Measurements from ENCODE around the gene ZNF444. TPM values are rescaled to one million over a fixed set of nuclear protein-coding genes. Genes with fewer than 3 reads are reported as not detected.
"Not testable (repeated sequence)": the region's sequence is repeated elsewhere in the genome, so short reads cannot be mapped to it uniquely, and the experiment has no call there.

ZNF444 gene
- 8.0 TPM for total RNA-seq

- peak; percentile 100 for DNase-seq
Observed at GRCh38 chr19:56140583-56141416, at the start of gene ZNF444. ZNF444 (plus strand) TSS chr19:56141287; CDS start chr19:56146912, 5,625 bp downstream.

DNA sequence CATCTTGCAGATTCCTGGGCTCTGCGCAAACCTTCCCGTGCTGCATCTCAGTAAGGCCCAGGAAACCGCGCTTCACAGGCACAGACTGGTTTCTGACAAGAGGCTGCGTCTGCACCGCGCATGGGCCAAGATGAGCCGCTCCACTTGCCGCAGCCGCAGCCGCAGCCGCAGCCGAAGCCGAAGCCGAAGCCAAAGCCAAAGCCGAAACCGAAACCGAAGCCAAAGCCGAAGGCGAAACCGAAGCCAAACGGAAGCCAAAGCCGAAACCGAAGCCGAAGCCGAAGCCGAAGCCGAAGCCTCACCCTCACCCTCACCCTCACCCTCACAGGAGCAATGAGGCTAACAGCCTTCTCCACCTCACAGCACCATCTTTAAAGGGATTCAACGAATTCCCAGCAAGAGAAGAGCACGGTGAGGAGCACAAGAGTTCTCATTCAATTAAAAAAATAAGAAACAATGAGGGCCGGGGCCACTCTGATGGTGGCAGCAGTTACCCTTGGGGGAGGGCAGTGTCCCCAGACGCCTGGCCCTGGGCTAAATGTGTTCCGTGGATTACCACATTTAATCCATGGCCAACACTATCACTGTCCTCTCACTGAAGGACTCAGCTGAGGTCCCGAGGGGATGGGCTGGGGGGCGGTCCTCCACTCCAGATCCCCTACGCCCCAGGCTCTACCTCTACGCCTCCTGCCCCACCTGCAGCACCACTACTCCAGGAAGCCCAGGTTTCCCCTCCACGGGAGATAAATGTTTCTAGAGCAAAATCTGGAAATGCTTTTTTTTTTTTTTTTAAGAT is 49.1 kb upstream of the ZNF444 start:
- no peak for DNase-seq

DNA sequence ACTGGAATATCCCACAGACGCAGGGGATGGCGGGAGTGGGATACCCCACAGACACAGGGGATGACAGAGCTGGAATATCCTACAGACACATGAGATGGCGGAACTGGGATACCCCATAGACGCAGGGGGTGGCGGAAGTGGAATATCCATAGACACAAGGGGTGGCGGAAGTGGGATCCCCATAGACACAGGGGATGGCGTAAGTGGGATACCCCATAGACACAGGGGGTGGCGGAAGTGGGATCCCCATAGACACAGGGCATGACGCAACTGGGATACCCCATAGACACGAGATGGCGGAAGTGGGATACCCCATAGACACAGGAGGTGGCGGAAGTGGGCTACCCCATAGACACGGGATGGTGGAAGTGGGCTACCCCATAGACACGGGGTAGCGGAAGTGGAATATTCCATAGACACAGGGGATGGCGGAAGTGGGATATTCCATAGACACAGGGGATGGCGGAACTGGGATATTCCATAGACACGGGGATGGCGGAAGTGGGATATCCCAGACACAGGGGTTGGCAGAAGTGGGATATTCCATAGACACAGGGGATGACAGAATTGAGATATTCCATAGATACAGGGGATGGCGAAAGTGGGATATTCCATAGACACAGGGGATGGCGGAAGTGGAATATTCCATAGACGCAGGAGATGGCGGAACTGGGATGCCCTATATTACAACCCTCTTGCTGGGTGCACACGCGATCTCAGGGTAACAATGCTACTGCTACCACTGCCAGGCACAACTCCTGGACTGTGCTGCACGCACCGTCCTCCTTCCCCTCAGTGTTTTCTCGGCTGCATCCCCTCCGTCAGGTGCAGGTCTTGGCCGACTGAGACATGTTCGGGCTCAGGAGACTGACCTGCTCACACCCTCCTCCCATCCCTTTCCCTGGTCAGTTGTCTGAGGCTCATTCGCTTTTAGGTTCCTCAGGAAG is 48.1 kb upstream of the ZNF444 start:
- no peak for DNase-seq

- DNase-seq = no peak
Observed at GRCh38 chr19:56094449-56094848, 46.6 kb upstream of the ZNF444 start.

- no peak for DNase-seq
Observed at GRCh38 chr19:56096665-56097064, 44.4 kb upstream of the ZNF444 start.

- no peak for DNase-seq
Observed at GRCh38 chr19:56097306-56097705, 43.8 kb upstream of the ZNF444 start.

DNA sequence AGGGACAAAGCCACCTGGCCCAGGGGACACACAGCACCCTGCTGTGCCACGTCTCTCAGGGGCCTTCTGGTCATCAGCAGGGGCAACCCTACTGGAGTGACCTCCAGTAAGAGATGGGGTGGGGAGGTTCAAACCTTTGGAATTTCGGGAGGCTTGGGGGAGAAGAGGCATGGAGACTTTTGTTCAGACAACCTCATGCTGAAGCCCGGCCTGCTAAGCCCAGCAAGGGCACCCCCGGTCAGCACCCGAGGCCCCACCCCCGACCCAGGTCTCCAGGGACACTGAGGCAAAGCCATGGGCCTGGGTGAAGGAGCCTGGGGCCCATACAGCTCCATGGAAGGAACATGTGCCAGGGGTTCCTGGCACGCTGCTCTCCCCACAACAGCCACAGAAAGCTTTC is 43.3 kb upstream of the ZNF444 start:
- no peak for DNase-seq

DNA sequence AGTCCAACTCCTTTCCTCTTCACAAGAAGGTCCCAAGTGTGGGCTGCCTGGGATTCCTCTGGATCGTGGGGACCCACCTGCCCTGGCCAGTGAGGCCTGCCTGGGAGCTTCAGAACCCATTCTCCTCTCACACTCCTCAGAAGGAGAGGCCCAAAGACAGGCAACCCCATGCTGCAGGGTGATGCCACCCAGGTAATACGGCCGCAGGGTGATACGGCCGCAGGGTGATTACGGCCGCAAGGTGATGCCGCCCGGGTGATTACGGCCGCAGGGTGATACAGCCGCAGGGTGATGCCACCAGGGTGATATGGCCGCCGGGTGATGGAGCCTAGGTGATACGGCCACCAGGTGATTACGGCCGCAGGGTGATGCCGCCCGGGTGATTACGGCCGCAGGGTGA is 42.9 kb upstream of the ZNF444 start:
- DNase-seq = not testable (repeated sequence)

- no peak for DNase-seq
Observed at GRCh38 chr19:56098731-56099568, 42.1 kb upstream of the ZNF444 start.

DNA sequence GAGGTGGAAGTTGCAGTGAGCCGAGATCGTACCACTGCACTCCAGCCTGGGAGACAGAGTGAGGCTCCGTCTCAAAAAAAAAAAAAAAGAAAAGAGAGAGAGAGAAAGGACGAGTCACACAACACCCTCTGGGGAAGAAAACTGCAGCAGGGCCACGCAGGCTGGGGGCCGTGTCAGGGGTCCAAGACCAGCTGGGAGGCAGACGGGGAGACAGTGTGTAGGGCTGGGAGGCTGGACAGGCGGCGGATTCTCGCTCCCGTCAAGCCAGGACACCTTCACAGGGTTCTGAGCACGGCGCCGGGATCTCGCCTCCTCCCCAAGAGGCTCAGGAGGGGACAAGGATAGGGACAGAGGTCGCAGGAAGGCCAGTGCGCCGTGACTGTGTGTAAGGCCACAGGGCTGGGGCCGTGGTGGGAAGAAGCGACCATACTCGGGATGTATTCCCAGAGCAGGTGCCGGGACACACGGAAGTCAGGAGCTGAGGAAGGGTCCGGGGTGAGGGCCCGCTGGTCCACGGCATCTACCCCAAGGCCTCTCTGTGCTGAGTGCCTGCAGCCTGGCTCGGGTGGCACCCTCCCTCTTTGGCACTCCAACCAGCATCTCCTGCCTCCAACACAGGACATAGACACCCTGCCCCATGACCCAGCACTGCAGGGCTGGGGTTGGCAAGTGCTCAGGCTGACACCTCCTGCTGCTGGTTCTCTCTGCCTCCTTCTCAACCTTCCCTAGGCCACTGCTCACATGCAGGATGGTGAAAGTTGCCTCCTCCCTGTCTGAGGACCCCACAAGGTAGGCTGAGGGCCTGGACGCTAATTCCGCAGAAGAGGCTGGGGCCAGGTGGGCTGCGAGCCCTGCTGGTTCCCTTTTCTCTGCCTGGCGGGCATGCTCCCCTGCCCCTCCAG is 41.2 kb upstream of the ZNF444 start:
- no peak for DNase-seq

- DNase-seq = no peak
Observed at GRCh38 chr19:56101095-56101494, 40.0 kb upstream of the ZNF444 start.

GRCh38 chr19:56101746-56102535 is 39.1 kb upstream of the ZNF444 start:
- no peak for DNase-seq

DNA sequence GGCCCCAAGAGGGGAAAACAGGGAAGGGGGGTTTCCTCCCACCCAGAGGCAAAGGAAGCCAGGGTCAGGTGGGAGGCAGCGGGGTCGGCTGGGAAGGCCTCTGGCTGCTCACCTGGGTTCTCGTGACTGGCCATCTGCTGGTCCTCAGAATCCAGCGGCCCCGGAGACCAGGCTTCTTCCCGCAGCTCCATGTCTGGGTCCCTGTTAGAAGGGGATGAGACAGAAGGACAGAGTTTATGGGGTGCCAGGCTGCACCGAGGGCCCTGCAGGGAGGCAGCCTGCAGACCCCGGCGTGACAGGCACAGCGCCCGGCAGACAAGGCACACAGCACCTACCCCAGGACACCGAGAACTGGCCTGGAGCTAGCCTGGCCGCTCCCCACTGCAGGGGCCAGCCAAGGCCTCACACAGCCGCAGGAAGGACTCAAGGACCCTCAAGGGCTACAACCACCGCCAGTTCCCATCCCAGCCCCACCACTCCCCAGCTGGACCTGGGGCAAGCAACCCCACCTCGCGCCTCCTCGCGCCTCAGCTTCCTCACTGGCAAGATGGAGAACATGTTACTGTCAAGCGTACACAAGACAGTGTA is 38.0 kb upstream of the ZNF444 start:
- DNase-seq = no peak

DNA sequence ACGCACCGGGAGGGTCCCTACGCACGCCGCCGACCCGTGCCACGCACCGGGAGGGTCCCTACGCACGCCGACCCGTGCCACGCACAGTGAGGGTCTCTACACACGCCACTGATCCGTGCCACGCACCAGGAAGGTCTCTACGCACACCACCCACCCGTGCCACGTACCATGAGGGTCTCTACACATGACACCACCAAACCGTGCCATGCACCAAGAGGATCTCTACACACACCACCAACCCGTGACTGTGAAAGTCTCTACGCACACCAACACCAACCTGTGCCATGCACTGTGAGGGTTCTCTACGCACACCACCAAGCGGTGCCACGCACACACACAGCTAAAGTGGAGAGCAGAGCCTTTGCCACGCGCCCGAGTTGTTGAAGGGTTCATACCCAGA is 36.7 kb upstream of the ZNF444 start:
- no peak for DNase-seq

- peak; percentile 75 for DNase-seq
Observed at GRCh38 chr19:56105090-56105701, 35.9 kb upstream of the ZNF444 start.

DNA sequence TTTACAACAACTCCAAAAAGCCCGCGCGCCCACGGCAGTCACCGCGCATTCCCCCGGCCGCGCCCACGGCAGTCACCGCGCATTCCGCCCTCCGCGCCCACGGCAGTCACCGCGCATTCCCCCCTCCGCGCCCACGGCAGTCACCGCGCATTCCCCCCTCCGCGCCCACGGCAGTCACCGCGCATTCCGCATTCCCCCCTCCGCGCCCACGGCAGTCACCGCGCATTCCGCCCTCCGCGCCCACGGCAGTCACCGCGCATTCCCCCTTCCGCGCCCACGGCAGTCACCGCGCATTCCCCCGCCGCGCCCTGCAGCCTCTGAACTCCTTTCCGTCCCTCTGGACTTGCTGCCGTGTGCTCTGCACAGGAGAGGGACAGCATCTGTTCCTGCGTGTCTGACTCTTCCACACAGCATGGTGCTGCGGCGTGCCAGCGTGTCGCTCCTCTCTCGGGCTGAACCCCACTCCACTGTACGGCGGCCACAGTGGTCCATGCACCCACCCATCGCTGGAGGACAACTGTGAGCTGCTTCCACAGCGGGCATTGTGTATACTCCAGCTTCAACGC is 35.2 kb upstream of the ZNF444 start:
- DNase-seq = not testable (repeated sequence)

GRCh38 chr19:56106397-56106849 is 34.7 kb upstream of the ZNF444 start:
- DNase-seq = no peak

- DNase-seq = no peak
Observed at GRCh38 chr19:56106993-56107392, 34.1 kb upstream of the ZNF444 start.

All from tongue (tissue), 2 donors.